ENCODE measurements around the gene BLVRA.

DNA sequence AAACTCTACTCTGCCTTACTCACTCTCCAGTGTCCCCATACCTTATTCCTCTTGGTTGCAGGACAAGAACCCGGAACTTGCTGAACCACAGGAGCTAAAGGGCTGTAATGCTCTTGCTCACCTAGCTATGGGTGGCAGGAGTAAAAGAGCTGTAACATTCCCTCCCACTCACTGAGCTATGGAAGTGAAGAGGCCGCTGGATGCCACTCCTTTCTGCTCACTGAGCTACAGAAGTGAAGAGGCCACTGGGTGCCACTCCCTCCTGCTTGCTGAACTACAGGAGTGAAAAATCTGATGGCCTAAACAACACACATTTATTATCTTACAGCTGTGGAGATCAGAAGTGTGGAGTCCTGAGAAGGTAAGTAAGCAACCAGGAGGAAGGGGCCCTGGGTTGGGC lies 93.3 kb downstream of the BLVRA start:
- TF ChIP-seq, protein P1, sequence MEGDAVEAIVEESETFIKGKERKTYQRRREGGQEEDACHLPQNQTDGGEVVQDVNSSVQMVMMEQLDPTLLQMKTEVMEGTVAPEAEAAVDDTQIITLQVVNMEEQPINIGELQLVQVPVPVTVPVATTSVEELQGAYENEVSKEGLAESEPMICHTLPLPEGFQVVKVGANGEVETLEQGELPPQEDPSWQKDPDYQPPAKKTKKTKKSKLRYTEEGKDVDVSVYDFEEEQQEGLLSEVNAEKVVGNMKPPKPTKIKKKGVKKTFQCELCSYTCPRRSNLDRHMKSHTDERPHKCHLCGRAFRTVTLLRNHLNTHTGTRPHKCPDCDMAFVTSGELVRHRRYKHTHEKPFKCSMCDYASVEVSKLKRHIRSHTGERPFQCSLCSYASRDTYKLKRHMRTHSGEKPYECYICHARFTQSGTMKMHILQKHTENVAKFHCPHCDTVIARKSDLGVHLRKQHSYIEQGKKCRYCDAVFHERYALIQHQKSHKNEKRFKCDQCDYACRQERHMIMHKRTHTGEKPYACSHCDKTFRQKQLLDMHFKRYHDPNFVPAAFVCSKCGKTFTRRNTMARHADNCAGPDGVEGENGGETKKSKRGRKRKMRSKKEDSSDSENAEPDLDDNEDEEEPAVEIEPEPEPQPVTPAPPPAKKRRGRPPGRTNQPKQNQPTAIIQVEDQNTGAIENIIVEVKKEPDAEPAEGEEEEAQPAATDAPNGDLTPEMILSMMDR (IDR thresholded peaks at IDR 0.05 in 2 of 3, conservative IDR thresholded peaks at IDR 0.05 in 1 of 3; ENCODE audit: control insufficient read depth in 2 of 3, extremely low read depth in 1 of 3, insufficient read depth in 1 of 3, low read depth in 3 of 3, low read length in 3 of 3): no peak
- TF ChIP-seq MXI1 (IDR thresholded peaks at IDR 0.05; ENCODE audit: low read depth, low read length) (no peak), CBX5 (IDR thresholded peaks at IDR 0.05; ENCODE audit: low read depth) (no peak), POLR2A (IDR thresholded peaks at IDR 0.05; ENCODE audit: low read depth, low read length) (no peak), SREBF1 (IDR thresholded peaks at IDR 0.05; ENCODE audit: low read length) (no peak), MYC (IDR thresholded peaks at IDR 0.05; ENCODE audit: insufficient read depth, insufficient read length, insufficient replicate concordance, low read length, severe bottlenecking) (no peak), FOS (IDR thresholded peaks at IDR 0.05; ENCODE audit: borderline replicate concordance, extremely low read depth, insufficient read length) (no peak), POLR2AphosphoS2 (IDR thresholded peaks at IDR 0.05; ENCODE audit: low read depth, low read length) (no peak), JUNB (IDR thresholded peaks at IDR 0.05) (no peak)
- TF ChIP-seq, protein P2, sequence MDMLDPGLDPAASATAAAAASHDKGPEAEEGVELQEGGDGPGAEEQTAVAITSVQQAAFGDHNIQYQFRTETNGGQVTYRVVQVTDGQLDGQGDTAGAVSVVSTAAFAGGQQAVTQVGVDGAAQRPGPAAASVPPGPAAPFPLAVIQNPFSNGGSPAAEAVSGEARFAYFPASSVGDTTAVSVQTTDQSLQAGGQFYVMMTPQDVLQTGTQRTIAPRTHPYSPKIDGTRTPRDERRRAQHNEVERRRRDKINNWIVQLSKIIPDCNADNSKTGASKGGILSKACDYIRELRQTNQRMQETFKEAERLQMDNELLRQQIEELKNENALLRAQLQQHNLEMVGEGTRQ (IDR thresholded peaks at IDR 0.05; ENCODE audit: borderline replicate concordance, low read depth, low read length): no peak
- TF ChIP-seq, protein P3, sequence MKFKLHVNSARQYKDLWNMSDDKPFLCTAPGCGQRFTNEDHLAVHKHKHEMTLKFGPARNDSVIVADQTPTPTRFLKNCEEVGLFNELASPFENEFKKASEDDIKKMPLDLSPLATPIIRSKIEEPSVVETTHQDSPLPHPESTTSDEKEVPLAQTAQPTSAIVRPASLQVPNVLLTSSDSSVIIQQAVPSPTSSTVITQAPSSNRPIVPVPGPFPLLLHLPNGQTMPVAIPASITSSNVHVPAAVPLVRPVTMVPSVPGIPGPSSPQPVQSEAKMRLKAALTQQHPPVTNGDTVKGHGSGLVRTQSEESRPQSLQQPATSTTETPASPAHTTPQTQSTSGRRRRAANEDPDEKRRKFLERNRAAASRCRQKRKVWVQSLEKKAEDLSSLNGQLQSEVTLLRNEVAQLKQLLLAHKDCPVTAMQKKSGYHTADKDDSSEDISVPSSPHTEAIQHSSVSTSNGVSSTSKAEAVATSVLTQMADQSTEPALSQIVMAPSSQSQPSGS (IDR thresholded peaks at IDR 0.05; ENCODE audit: low read length): no peak

All from GM12878 (cell line).